Neuronal stem cell (in vitro differentiated cells): ENCODE results near the gene RPS16.

Source experiments
- DNase-seq: peaks from one replicate; pipeline ENCODE4 v3.0.0-alpha.2; 2013; ENCODE audit warnings: low spot score
- H2AFZ ChIP-seq: one replicate; pipeline ENCODE4 v1.6.1; 2013; ENCODE audit warnings: mild to moderate bottlenecking, low read length, inconsistent platforms
- H2AK5ac ChIP-seq: 2 replicates; pipeline ENCODE4 v1.6.1; 2013; ENCODE audit warnings: low read depth, mild to moderate bottlenecking, inconsistent platforms, low read length, moderate library complexity, mixed read lengths
- H2BK120ac ChIP-seq: 2 replicates; pipeline ENCODE4 v1.6.1; 2013; ENCODE audit warnings: low read depth, mild to moderate bottlenecking, inconsistent platforms, low read length, moderate library complexity, mixed read lengths
- H2BK12ac ChIP-seq: one replicate; pipeline ENCODE4 v1.6.1; 2013; ENCODE audit warnings: low read length, inconsistent platforms
- H2BK15ac ChIP-seq: 2 replicates; pipeline ENCODE4 v1.6.1; 2013; ENCODE audit warnings: mild to moderate bottlenecking, low read length, inconsistent platforms, mixed read lengths
- H2BK5ac ChIP-seq: one replicate; pipeline ENCODE4 v1.6.1; 2013; ENCODE audit warnings: inconsistent platforms, mild to moderate bottlenecking, low read length, moderate library complexity
- H3K14ac ChIP-seq: one replicate; pipeline ENCODE4 v1.6.1; 2013; ENCODE audit warnings: low read length, inconsistent platforms
- H3K18ac ChIP-seq: 2 replicates; pipeline ENCODE4 v1.6.1; 2013; ENCODE audit warnings: low read length, inconsistent platforms
- H3K23ac ChIP-seq: 2 replicates; pipeline ENCODE4 v1.6.1; 2013; ENCODE audit warnings: low read depth, mild to moderate bottlenecking, mixed read lengths, low read length, inconsistent platforms; ENCODE audit not compliant: poor library complexity
- H3K27ac ChIP-seq: replicated peaks from 3 replicates; pipeline ENCODE4 v1.5.1; 2013; ENCODE audit warnings: low read length, inconsistent platforms
- H3K27me3 ChIP-seq, 3 experiments: 2 replicates each; pipeline ENCODE4 v1.6.1; 2013; ENCODE audit warnings: low read length in 3 of 3, mild to moderate bottlenecking in 2 of 3, inconsistent platforms in 1 of 3, low read depth in 1 of 3, mixed read lengths in 1 of 3, moderate library complexity in 1 of 3; ENCODE audit not compliant: control insufficient read depth in 3 of 3, insufficient read depth in 3 of 3
- H3K36me3 ChIP-seq, 2 donors: replicated peaks in 1 of 2; 2 replicates each; pipeline ENCODE4 v1.6.1; 2013; ENCODE audit warnings: low read length in 2 of 2; ENCODE audit not compliant: control insufficient read depth in 2 of 2, insufficient read depth in 2 of 2
- H3K4ac ChIP-seq: 2 replicates; pipeline ENCODE4 v1.6.1; 2013; ENCODE audit warnings: inconsistent platforms, mild to moderate bottlenecking, low read length, moderate library complexity
- H3K4me1 ChIP-seq, 2 donors: 1 replicate in 1 of 2; 2 replicates in 1 of 2; pipeline ENCODE4 v1.6.1; 2013; ENCODE audit warnings: low read length in 2 of 2, low read depth in 1 of 2; ENCODE audit not compliant: control insufficient read depth in 2 of 2, insufficient read depth in 1 of 2
- H3K4me2 ChIP-seq: one replicate; pipeline ENCODE4 v1.6.1; 2013; ENCODE audit warnings: mild to moderate bottlenecking, low read length, inconsistent platforms; ENCODE audit not compliant: insufficient read depth, poor library complexity, severe bottlenecking
- H3K4me3 ChIP-seq, 2 donors: 2 replicates each; pipeline ENCODE4 v1.5.1; 2013; ENCODE audit warnings: low read length in 2 of 2, mild to moderate bottlenecking in 2 of 2, inconsistent platforms in 1 of 2, moderate library complexity in 1 of 2
- H3K79me1 ChIP-seq: one replicate; pipeline ENCODE4 v1.6.1; 2013; ENCODE audit warnings: low read depth, mild to moderate bottlenecking, inconsistent platforms, low read length, moderate library complexity
- H3K9ac ChIP-seq: one replicate; pipeline ENCODE4 v1.6.1; 2013; ENCODE audit warnings: mild to moderate bottlenecking, low read depth, low read length, inconsistent platforms; ENCODE audit not compliant: poor library complexity
- H3K9me3 ChIP-seq, 2 donors: replicated peaks in 1 of 2; 2 replicates each; pipeline versions ENCODE3 to v1.6.1; 2013; ENCODE audit warnings: low read length in 2 of 2, mild to moderate bottlenecking in 2 of 2, inconsistent platforms in 1 of 2, low read depth in 1 of 2, mixed read lengths in 1 of 2, moderate library complexity in 1 of 2; ENCODE audit not compliant: control insufficient read depth in 2 of 2, insufficient read depth in 1 of 2
- H4K8ac ChIP-seq: one replicate; pipeline ENCODE4 v1.6.1; 2013; ENCODE audit warnings: low read depth, mild to moderate bottlenecking, inconsistent platforms, low read length, moderate library complexity
- H4K91ac ChIP-seq: one replicate; pipeline ENCODE4 v1.6.1; 2013; ENCODE audit warnings: low read length, low read depth, mild to moderate bottlenecking, inconsistent platforms; ENCODE audit not compliant: poor library complexity
- WGBS, 2 donors: extraction: QIAGEN DNeasy Blood & Tissue Kit; methylation state at CpG; one replicate each; pipeline ENCODE4 v1.1.7; 2013; ENCODE audit warnings: missing lambda C conversion rate in 2 of 2, mixed read lengths in 1 of 2; ENCODE audit not compliant: insufficient read length in 2 of 2, insufficient replicate concordance in 1 of 2; ENCODE audit errors: extremely low coverage in 2 of 2; 5-methylcytosine and 5-hydroxymethylcytosine counted together

The RPS16 gene

GRCh38 chr19:39434123-39435076, 1.3 kb downstream of the RPS16 start:
- Histone ChIP-seq H2BK120ac (no peak overlapping the region), H3K79me1 (peaks cover 11% of the 10 kb centered on the region), H3K18ac (no peak overlapping the region), H3K9me3 (no peaks in the 10 kb centered on the region), H3K4ac (no peak overlapping the region), H3K4me1 (peaks cover 3 to 9% of the 10 kb centered on the region in 2 donors), H3K9ac (no peak overlapping the region), H2BK12ac (no peak overlapping the region), H3K4me2 (peak overlapping the region; percentile 44), H3K27ac (no peak overlapping the region), H3K36me3 (peaks cover 29 to 31% of the 10 kb centered on the region in 2 donors), H4K91ac (no peak overlapping the region), H4K8ac (no peak overlapping the region), H3K4me3 (peak overlapping the region in 1 of 2 donors; percentile 68), H3K14ac (no peak overlapping the region), H2AK5ac (no peak overlapping the region), H3K23ac (no peak overlapping the region), H3K27me3 (no peaks in the 10 kb centered on the region), H2BK5ac (no peak overlapping the region), H2BK15ac (no peak overlapping the region), H2AFZ (no peak overlapping the region)
- no CpG with 5 or more reads among the region's 10 CpGs for WGBS, 2 donors
- DNase-seq: no peak

GRCh38 chr19:39433480-39434079, 2.2 kb downstream of the RPS16 start:
- Histone ChIP-seq H2AK5ac (no peak overlapping the region), H2BK12ac (no peak overlapping the region), H4K8ac (no peak overlapping the region), H3K4ac (no peak overlapping the region), H2BK5ac (no peak overlapping the region), H3K4me3 (peak overlapping the region; percentile 8 to 22), H3K4me1 (peaks cover 6 to 14% of the 10 kb centered on the region in 2 donors), H3K9me3 (no peaks in the 10 kb centered on the region), H2BK120ac (no peak overlapping the region), H2AFZ (no peak overlapping the region), H3K9ac (no peak overlapping the region), H3K36me3 (peaks cover 29 to 31% of the 10 kb centered on the region in 2 donors), H3K18ac (no peak overlapping the region), H3K27ac (no peak overlapping the region), H2BK15ac (no peak overlapping the region), H3K4me2 (no peak overlapping the region), H3K14ac (no peak overlapping the region), H3K79me1 (peaks cover 11% of the 10 kb centered on the region), H3K23ac (no peak overlapping the region), H4K91ac (no peak overlapping the region), H3K27me3 (no peaks in the 10 kb centered on the region)
- WGBS, 2 donors: no CpG with 5 or more reads among the region's 8 CpGs
- no peak for DNase-seq

GRCh38 chr19:39432677-39433025, 3.1 kb downstream of the RPS16 start:
- Histone ChIP-seq H2AFZ (no peak overlapping the region), H3K14ac (no peak overlapping the region), H3K4ac (no peak overlapping the region), H3K4me2 (no peak overlapping the region), H3K23ac (no peak overlapping the region), H3K36me3 (peaks cover 29 to 31% of the 10 kb centered on the region in 2 donors), H4K91ac (no peak overlapping the region), H3K27ac (no peak overlapping the region), H3K79me1 (peaks cover 11% of the 10 kb centered on the region), H2AK5ac (no peak overlapping the region), H3K9ac (no peak overlapping the region), H2BK12ac (no peak overlapping the region), H2BK15ac (no peak overlapping the region), H4K8ac (no peak overlapping the region), H3K18ac (no peak overlapping the region), H2BK5ac (no peak overlapping the region), H3K4me1 (peaks cover 13 to 19% of the 10 kb centered on the region in 2 donors), H3K27me3 (no peaks in the 10 kb centered on the region), H3K4me3 (no peak overlapping the region), H2BK120ac (no peak overlapping the region), H3K9me3 (no peaks in the 10 kb centered on the region)
- DNase-seq: no peak
- WGBS, 2 donors: no CpG with 5 or more reads among the region's 8 CpGs
